Measurements from ENCODE around the gene TEX53.

The TEX53 gene

DNA sequence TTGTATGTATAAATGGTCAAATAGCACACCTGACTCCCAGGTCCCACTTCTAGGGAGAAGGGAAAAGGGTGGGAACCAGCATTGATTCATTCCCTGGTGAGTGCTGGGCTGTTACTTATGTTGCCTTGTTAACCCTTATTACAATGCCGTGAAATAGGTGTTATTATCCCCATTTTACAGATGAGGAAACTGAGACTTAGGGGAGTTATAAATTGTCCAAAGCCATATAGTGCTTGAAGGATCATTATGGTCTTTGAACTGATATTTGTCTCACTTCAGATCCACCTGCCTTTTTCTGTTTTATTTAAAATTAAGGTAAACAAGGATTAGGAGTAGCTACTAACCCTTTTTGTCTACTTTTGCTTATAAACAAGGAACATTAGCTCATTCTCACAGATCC lies 30.1 kb downstream of the TEX53 start:
- TF ChIP-seq, protein P1, sequence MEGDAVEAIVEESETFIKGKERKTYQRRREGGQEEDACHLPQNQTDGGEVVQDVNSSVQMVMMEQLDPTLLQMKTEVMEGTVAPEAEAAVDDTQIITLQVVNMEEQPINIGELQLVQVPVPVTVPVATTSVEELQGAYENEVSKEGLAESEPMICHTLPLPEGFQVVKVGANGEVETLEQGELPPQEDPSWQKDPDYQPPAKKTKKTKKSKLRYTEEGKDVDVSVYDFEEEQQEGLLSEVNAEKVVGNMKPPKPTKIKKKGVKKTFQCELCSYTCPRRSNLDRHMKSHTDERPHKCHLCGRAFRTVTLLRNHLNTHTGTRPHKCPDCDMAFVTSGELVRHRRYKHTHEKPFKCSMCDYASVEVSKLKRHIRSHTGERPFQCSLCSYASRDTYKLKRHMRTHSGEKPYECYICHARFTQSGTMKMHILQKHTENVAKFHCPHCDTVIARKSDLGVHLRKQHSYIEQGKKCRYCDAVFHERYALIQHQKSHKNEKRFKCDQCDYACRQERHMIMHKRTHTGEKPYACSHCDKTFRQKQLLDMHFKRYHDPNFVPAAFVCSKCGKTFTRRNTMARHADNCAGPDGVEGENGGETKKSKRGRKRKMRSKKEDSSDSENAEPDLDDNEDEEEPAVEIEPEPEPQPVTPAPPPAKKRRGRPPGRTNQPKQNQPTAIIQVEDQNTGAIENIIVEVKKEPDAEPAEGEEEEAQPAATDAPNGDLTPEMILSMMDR (IDR thresholded peaks at IDR 0.05; ENCODE audit: insufficient read depth, missing control alignments), result no peak
- DNase-seq (ENCODE audit: insufficient read length, low spot score) (no peak), FAIRE-seq (no peak)

DNA sequence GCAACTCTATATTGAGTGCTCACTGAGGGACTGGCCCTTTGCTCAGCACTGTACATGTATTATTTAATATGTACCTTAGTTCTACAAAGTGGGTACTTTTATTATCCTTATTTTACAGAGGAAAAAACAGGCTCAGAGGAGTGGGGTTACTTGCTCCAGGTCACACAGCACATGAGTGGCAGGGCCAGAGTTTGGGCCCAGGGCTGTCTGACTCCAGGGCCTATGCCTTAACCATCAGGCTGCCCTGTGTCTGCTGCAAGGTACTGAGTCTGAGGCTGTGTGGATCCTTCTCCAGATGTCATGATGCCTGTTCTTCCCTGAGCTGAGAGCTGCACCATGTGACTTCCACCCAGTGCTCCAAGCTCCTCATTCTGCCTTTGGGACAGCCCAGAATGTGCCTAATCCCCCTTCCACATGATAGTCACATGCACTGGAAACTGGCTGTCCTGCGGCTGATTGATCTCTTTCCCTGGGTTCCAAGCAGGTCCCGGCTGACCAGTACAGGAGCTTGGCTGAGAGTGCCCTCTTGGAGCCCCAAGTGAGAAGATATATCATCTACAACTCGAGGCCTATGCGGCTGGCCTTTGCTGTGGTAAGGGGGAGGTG lies 31.1 kb downstream of the TEX53 start:
- TF ChIP-seq, protein P1 (IDR thresholded peaks at IDR 0.05; ENCODE audit: insufficient read depth, missing control alignments), result no peak
- DNase-seq (ENCODE audit: insufficient read length, low spot score), result no peak
- FAIRE-seq, result no peak

DNA sequence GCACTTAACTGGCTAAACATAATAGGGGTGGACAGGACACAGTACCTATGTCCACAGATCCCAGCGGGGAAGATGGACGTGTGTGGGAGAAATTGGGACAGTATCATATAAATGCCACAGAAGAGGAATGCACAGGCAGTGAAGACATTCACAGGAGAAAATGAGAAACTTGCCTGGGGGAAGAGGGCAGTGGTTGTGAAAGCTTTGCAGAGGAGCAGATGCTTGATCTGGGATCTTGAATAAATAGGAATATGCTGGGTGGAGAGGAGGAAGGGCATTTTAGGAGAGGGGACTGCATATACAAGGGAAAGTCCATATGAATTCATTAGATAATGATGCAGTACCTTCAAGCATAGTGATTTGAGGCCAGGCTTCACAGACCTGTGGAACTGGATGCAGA lies 32.9 kb downstream of the TEX53 start:
- FAIRE-seq (no peak), DNase-seq (ENCODE audit: insufficient read length, low spot score) (no peak)
- TF ChIP-seq, protein P1 (IDR thresholded peaks at IDR 0.05; ENCODE audit: insufficient read depth, missing control alignments), result no peak

DNA sequence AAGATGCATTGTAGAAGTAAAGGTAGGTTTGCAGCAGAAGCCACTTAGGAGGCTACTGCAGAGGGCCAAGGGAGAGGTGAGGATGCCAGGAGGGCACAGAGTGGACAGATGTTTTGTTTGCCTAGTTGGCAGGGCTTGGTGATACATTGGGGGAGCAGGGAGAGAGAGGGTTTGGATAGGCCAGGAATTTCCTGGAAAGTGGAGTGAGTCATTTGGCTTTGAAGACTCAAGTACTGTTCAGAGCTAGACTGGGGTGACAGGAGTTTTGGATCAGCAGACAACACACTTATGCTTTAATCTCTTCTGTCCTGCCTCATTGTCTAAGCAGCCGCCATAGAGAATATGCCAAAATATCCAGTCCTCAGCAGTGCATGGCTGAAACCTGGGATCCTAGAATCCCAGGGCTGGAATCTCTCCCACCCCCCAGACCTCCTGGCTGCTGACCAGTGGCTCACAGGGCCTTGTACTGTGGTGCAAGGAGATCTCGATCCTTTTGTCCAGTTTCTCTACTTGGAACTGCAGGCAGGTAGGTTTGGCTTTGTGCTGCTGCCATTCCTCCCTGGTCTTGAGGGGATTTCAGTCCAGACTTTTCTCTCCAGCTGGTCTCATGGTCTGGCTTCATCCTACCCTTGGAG lies 35.5 kb downstream of the TEX53 start:
- DNase-seq (ENCODE audit: insufficient read length, low spot score) (no peak), FAIRE-seq (no peak)
- TF ChIP-seq, protein P1 (IDR thresholded peaks at IDR 0.05; ENCODE audit: insufficient read depth, missing control alignments), result no peak

DNA sequence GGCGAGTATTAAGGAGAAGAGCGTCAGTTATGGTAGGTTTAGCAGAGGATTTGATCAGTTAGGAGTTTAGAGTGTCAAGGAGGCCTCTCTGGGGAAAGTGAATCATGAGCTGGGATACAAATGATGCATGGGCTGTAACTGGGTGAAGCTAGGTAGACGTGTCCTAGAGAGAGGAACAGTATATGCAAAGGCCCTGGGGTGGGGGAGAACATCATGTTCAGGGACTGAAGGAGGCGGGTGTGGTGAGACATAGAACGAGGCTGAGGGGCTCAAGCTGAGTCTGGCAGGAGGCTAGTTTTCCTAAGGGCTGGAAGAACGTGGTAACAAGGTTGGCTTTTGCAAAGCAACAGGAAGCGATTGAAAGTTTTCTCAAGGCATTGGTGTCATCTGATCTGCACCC lies 36.0 kb downstream of the TEX53 start:
- DNase-seq (ENCODE audit: insufficient read length, low spot score) (no peak), FAIRE-seq (no peak)
- TF ChIP-seq, protein P1 (IDR thresholded peaks at IDR 0.05; ENCODE audit: insufficient read depth, missing control alignments), result no peak

DNA sequence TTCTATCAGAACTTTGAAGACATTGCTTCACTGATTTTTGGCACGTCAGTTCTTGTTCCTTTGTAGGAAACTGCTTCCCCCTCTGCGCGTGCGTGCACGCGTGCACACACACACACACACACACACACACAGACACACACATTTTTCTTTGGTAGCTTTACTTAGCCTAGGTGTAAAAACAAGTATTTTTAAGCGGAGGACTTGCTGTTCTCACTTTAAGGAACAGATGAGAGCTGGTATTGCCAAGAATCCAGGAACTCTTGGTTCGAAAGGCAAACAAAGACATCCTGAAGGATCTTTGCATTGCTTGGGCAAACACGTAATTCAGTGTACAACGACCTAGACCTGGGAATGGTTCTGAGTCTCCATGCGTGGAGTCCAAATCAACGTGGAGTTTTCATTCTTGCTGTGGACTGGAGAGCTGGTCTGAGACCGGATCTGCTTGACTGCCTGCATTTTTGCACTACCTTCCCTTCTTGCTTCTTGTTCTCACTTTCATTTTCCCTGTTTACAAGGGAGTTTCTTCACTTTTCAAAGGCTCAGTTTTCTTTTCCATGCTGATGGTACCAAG lies 38.3 kb downstream of the TEX53 start:
- DNase-seq (ENCODE audit: insufficient read length, low spot score) (no peak), FAIRE-seq (no peak)
- TF ChIP-seq, protein P1 (IDR thresholded peaks at IDR 0.05; ENCODE audit: insufficient read depth, missing control alignments), result no peak

Data from D721Med (cell line).